GM18507 (cell line): ENCODE data around the gene ARL15.

ENCODE experiments used
- DNase-seq: peaks from one replicate; pipeline ENCODE4 v3.0.0; 2011; ENCODE audit warnings: low read depth; ENCODE audit not compliant: insufficient read length; ENCODE audit errors: extremely low spot score
- FAIRE-seq: peaks from 2 replicates; lab custom pipeline; 2011; peaks lifted over from hg19 to GRCh38; lab: Jason Lieb, UNC

ARL15 gene

DNA sequence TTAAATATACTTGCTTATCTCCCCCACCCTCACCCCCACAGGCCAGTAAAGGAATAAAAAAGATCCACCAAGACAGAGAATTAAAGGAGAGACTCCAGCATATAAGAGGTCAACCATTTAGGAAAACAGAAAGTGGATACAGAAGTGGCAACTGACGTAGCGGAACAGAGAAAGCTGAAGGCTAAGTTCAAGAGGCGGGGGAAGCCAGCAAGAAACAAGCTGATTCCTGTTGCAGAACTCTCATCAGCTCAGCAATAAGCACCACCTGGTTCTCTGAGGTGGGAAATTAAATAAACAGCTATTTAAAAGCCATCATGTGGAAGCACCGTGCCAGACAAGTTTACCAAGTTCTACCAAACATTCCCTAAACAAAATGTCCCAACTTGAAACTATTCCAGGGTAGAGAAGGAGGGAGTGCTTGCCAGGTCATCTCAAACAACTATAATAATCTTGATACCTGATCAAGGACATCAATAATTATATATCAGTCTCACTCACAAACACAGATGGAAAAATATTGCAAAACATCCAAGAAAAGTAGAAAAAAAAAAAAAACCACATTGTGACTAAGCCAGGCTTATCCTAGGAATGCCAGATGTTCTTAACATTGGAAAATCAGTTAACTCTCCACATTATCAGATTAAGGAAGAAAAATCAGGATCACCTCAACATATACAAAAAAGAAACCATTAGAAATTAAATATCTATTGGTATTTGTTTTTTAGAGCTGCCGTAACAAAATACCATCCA lies 7.3 kb upstream of the ARL15 start:
- no peak for DNase-seq
- no peak for FAIRE-seq

DNA sequence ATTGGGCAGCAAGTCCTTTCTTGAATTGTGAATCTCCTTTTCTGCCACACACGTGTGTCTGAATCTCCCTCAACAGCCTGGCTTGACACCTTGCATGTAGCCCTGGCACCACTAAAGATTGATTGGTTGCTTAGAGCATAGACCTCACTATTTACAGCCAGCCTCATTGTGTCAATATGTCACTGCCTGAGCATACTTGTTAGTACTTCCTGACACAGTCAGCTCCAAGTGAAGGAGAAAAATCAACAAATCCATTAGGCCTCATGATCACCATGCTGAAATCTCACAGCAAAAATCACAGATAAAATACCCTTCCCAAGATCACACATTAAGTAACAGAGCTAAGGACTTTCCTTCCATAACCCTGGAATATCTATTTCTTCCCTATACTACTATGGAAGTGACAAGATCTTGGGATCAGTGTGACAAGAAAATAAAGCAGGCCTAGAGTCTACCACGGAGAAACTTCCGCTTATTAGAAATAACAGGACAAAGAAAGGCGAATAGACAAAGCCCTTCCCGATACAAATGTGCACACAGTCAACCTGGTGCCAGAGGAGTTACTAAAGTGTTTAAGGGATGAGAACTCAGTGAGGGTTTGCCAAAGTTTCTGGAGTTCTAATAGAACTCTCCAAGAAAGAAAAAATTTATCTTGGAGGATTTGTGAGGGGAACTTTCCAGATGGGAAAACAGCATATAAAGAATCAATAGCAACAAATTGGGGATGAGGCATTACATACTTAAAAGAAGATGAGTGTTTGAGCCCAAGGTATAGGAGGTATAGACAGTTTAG lies 5.6 kb upstream of the ARL15 start:
- no peak for DNase-seq
- FAIRE-seq: no peak

GRCh38 chr5:54313311-54314270 lies 3.2 kb upstream of the ARL15 start:
- FAIRE-seq: no peak

GRCh38 chr5:54312499-54312898 lies 2.1 kb upstream of the ARL15 start:
- FAIRE-seq (no peak), DNase-seq (no peak)

More at GRCh38 chr5:54313311-54314270, 3.2 kb upstream of the ARL15 start:
- no peak for DNase-seq

DNA sequence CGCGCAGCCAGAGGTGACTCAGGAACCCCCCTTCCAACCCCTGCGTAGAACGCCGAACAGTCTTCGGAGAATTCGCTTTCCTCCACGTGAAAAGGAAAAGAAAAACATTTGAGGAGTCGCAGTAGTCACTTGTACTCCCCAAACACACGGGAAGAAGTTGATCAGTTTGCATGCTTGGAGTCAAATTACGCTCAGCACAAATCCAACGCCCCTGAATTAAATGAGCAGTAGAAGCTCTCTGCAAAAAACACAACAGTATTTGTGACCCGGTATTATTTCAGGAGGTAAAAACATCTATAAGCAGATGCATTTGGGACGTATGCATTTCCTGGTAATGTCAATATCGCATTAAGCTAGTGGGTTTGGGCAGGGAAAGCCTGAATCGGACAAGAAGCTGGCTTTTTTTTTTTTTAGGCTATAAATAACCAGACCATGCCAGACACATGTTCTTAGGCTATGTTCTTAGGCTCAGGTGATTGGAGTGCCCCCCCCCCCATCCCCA lies 854 bp upstream of the ARL15 start:
- FAIRE-seq (no peak), DNase-seq (no peak)

GRCh38 chr5:54309691-54310432 lies 511 bp downstream of the ARL15 start:
- no peak for DNase-seq
- FAIRE-seq: no peak

- DNase-seq: no peak
Measured at GRCh38 chr5:54309276-54309675, 1.1 kb downstream of the ARL15 start.

GRCh38 chr5:54307583-54307982 lies 2.8 kb downstream of the ARL15 start:
- DNase-seq: no peak

More at GRCh38 chr5:54309276-54309675, 1.1 kb downstream of the ARL15 start:
- no peak for FAIRE-seq

GRCh38 chr5:54306893-54307292 lies 3.5 kb downstream of the ARL15 start:
- no peak for FAIRE-seq

More at GRCh38 chr5:54307583-54307982, 2.8 kb downstream of the ARL15 start:
- FAIRE-seq: no peak

GRCh38 chr5:54305737-54306136 lies 4.6 kb downstream of the ARL15 start:
- no peak for DNase-seq
- FAIRE-seq: no peak

More at GRCh38 chr5:54306893-54307292, 3.5 kb downstream of the ARL15 start:
- DNase-seq: no peak

DNA sequence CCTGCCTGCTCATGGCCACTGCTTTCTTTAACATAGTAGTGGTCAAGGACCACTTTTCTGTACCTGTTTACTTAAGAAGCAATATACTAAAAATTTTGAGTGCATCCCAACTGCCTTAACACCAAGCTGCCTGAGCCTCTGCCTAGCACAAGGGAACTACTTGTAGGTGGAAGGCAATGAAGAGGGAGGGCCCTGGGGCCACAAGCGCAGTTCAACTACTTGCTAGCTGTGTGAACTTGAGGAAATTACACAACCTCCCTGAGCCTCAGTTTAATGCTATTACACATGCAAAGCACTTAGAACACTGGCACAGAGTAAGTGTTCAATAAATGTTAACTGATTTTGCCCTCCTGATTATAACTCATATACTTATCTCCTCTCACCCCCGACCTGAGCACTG lies 6.3 kb downstream of the ARL15 start:
- FAIRE-seq (no peak), DNase-seq (no peak)

- DNase-seq (no peak), FAIRE-seq (no peak)
Measured at GRCh38 chr5:54302267-54302687, 8.1 kb downstream of the ARL15 start.

GRCh38 chr5:54301849-54302248 lies 8.5 kb downstream of the ARL15 start:
- FAIRE-seq (no peak), DNase-seq (no peak)

- no peak for FAIRE-seq
- no peak for DNase-seq
Measured at GRCh38 chr5:54301220-54301619, 9.2 kb downstream of the ARL15 start.

DNA sequence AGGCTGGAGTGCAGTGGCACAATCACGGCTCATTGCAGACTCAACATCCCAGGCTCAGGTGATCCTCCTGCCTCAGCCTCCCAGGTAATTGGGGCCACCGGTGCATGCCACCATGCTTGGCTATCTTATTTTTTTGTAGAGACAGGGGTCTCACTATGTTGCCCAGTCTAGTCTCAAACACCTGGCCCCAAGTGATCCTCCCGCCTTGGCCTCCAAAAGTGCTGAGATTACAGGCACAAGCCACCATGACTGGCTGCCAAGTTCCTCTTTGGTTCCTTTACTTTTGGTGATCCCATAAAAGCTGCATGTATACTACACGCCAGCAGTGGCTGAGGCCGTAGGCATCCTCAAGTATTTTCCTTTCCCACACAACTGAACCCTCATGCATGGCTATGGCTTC lies 11.4 kb downstream of the ARL15 start:
- DNase-seq: no peak
- FAIRE-seq: no peak

GRCh38 chr5:54296386-54296785 lies 14.0 kb downstream of the ARL15 start:
- DNase-seq: no peak
- FAIRE-seq: no peak

GRCh38 chr5:54295651-54296276 lies 14.6 kb downstream of the ARL15 start:
- DNase-seq (no peak), FAIRE-seq (no peak)

GRCh38 chr5:54294097-54294667 lies 16.2 kb downstream of the ARL15 start:
- FAIRE-seq (no peak), DNase-seq (no peak)
